ENCODE data around the gene DNAH8. TPM values are rescaled to one million over a fixed set of nuclear protein-coding genes. Genes with fewer than 3 reads are reported as not detected.

DNAH8 gene
- total and polyA plus RNA-seq, 2 donors, result 0.05 to 0.11 TPM

- Histone ChIP-seq H3K27ac (ENCODE audit: low read depth in 1 of 2, low read length in 1 of 2) (no peak overlapping the region), H3K27me3 (ENCODE audit: control insufficient read depth in 2 of 2, insufficient read depth in 1 of 2, low read length in 1 of 2) (peaks cover 0 to 11% of the 10 kb centered on the region in 2 donors), H3K4me3 (ENCODE audit: low read length in 2 of 2) (no peak overlapping the region), H3K36me3 (ENCODE audit: control insufficient read depth in 2 of 2, insufficient read depth in 2 of 2, low read length in 1 of 2) (no peaks in the 10 kb centered on the region), H3K4me1 (ENCODE audit: control insufficient read depth in 2 of 2, insufficient read depth in 2 of 2, low read length in 2 of 2) (no peaks in the 10 kb centered on the region), H3K9me3 (ENCODE audit: control insufficient read depth in 2 of 2, insufficient read depth in 1 of 2, low read length in 1 of 2) (no peaks in the 10 kb centered on the region)
- WGBS, result 93% methylated on average over 1 of the region's 1 CpG
- no peak for DNase-seq (ENCODE audit: low read depth in 6 of 9, low spot score in 9 of 9)
Observed at GRCh38 chr6:39003492-39003891, 288.4 kb downstream of the DNAH8 start.

GRCh38 chr6:39004801-39005200 lies 289.7 kb downstream of the DNAH8 start:
- peaks cover 0 to 9% of the 10 kb centered on the region in 2 donors for H3K27me3 ChIP-seq (ENCODE audit: control insufficient read depth in 2 of 2, insufficient read depth in 1 of 2, low read length in 1 of 2)
- H3K36me3 ChIP-seq (ENCODE audit: control insufficient read depth in 2 of 2, insufficient read depth in 2 of 2, low read length in 1 of 2), result no peaks in the 10 kb centered on the region
- no peak overlapping the region for H3K4me3 ChIP-seq (ENCODE audit: low read length in 2 of 2)
- DNase-seq (ENCODE audit: low read depth in 6 of 9, low spot score in 9 of 9), result no peak
- H3K9me3 ChIP-seq (ENCODE audit: control insufficient read depth in 2 of 2, insufficient read depth in 1 of 2, low read length in 1 of 2), result no peaks in the 10 kb centered on the region
- WGBS, result 88% methylated on average over 2 of the region's 2 CpGs
- H3K27ac ChIP-seq (ENCODE audit: low read depth in 1 of 2, low read length in 1 of 2), result no peak overlapping the region
- no peaks in the 10 kb centered on the region for H3K4me1 ChIP-seq (ENCODE audit: control insufficient read depth in 2 of 2, insufficient read depth in 2 of 2, low read length in 2 of 2)

DNA sequence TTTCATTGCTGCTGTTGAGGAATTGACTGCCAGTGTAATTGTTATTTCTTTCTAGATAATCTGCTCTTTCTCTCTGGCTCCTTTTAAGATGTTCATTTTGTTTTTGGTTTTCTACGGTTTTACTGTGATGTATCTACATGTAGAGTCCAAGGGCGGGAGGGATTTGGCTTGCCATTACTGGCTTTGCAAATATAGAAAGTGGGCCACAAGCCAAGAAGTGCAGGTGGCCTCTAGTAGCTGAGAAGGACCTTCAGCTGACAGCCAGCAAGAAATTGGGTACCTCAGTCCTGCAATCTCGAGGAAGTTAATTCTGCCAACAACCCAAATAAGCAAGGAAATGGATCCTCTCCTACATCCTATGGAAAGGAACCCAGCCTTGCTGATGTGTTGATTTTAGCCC lies 290.7 kb downstream of the DNAH8 start:
- WGBS, result 92% methylated on average over 3 of the region's 3 CpGs
- no peaks in the 10 kb centered on the region for H3K36me3 ChIP-seq (ENCODE audit: control insufficient read depth in 2 of 2, insufficient read depth in 2 of 2, low read length in 1 of 2)
- no peak overlapping the region for H3K4me3 ChIP-seq (ENCODE audit: low read length in 2 of 2)
- no peak overlapping the region for H3K27ac ChIP-seq (ENCODE audit: low read depth in 1 of 2, low read length in 1 of 2)
- no peak for DNase-seq (ENCODE audit: low read depth in 6 of 9, low spot score in 9 of 9)
- no peaks in the 10 kb centered on the region for H3K4me1 ChIP-seq (ENCODE audit: control insufficient read depth in 2 of 2, insufficient read depth in 2 of 2, low read length in 2 of 2)
- H3K9me3 ChIP-seq (ENCODE audit: control insufficient read depth in 2 of 2, insufficient read depth in 1 of 2, low read length in 1 of 2), result no peaks in the 10 kb centered on the region
- H3K27me3 ChIP-seq (ENCODE audit: control insufficient read depth in 2 of 2, insufficient read depth in 1 of 2, low read length in 1 of 2), result peaks cover 0 to 6% of the 10 kb centered on the region in 2 donors

DNA sequence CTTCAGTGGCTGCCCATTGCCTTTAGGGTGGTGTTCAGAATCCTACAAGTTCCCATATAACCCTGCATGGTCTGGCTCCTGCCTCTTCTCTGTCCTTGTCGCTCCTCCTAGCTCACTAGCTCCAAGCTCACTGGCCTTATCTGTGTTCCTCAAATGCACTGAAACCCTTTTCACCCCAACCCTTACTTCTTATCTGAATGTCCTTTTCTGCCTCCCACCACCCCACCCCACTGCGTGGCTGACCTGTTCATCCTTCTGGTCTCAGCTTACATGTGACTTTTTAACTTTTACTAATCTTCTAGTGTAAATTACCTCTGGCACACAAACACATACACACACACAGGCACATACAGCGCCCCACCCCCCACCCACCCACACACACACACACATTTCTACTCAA lies 292.5 kb downstream of the DNAH8 start:
- no peak overlapping the region for H3K27ac ChIP-seq (ENCODE audit: low read depth in 1 of 2, low read length in 1 of 2)
- no peaks in the 10 kb centered on the region for H3K9me3 ChIP-seq (ENCODE audit: control insufficient read depth in 2 of 2, insufficient read depth in 1 of 2, low read length in 1 of 2)
- peaks cover 0 to 3% of the 10 kb centered on the region in 2 donors for H3K27me3 ChIP-seq (ENCODE audit: control insufficient read depth in 2 of 2, insufficient read depth in 1 of 2, low read length in 1 of 2)
- 84% methylated on average over 3 of the region's 3 CpGs for WGBS
- H3K4me3 ChIP-seq (ENCODE audit: low read length in 2 of 2), result no peak overlapping the region
- H3K4me1 ChIP-seq (ENCODE audit: control insufficient read depth in 2 of 2, insufficient read depth in 2 of 2, low read length in 2 of 2), result no peaks in the 10 kb centered on the region
- no peaks in the 10 kb centered on the region for H3K36me3 ChIP-seq (ENCODE audit: control insufficient read depth in 2 of 2, insufficient read depth in 2 of 2, low read length in 1 of 2)
- DNase-seq (ENCODE audit: low read depth in 6 of 9, low spot score in 9 of 9), result no peak

DNA sequence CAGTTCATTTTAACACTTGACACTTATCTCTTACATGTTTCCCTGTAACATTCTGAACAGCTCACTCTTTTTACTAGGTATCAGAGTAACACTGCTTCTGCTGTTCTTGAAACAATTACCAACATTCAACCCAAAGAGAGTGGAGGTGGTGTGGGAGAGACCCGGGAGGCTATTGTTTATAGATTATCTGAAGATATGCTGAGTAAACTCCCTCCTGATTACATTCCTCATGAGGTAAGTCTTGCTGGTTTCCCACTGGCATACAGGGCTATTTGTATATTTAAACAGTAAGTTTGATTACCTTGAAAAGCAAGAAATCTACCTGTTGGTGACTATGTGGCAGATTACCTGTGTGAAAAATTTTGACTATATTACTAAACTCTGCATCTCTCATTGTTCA lies 293.6 kb downstream of the DNAH8 start:
- Histone ChIP-seq H3K27ac (ENCODE audit: low read depth in 1 of 2, low read length in 1 of 2) (no peak overlapping the region), H3K4me3 (ENCODE audit: low read length in 2 of 2) (no peak overlapping the region), H3K9me3 (ENCODE audit: control insufficient read depth in 2 of 2, insufficient read depth in 1 of 2, low read length in 1 of 2) (no peaks in the 10 kb centered on the region), H3K4me1 (ENCODE audit: control insufficient read depth in 2 of 2, insufficient read depth in 2 of 2, low read length in 2 of 2) (no peaks in the 10 kb centered on the region), H3K27me3 (ENCODE audit: control insufficient read depth in 2 of 2, insufficient read depth in 1 of 2, low read length in 1 of 2) (peaks cover 0 to 3% of the 10 kb centered on the region in 2 donors), H3K36me3 (ENCODE audit: control insufficient read depth in 2 of 2, insufficient read depth in 2 of 2, low read length in 1 of 2) (no peaks in the 10 kb centered on the region)
- DNase-seq (ENCODE audit: low read depth in 6 of 9, low spot score in 9 of 9), result no peak
- WGBS, result 31% methylated on average over 1 of the region's 1 CpG

- Histone ChIP-seq H3K9me3 (ENCODE audit: control insufficient read depth in 2 of 2, insufficient read depth in 1 of 2, low read length in 1 of 2) (no peaks in the 10 kb centered on the region), H3K4me1 (ENCODE audit: control insufficient read depth in 2 of 2, insufficient read depth in 2 of 2, low read length in 2 of 2) (no peaks in the 10 kb centered on the region), H3K36me3 (ENCODE audit: control insufficient read depth in 2 of 2, insufficient read depth in 2 of 2, low read length in 1 of 2) (no peaks in the 10 kb centered on the region), H3K27me3 (ENCODE audit: control insufficient read depth in 2 of 2, insufficient read depth in 1 of 2, low read length in 1 of 2) (peaks cover 0 to 3% of the 10 kb centered on the region in 2 donors), H3K4me3 (ENCODE audit: low read length in 2 of 2) (no peak overlapping the region), H3K27ac (ENCODE audit: low read depth in 1 of 2, low read length in 1 of 2) (no peak overlapping the region)
- 0% methylated on average over 1 of the region's 1 CpG for WGBS
- no peak for DNase-seq (ENCODE audit: low read depth in 6 of 9, low spot score in 9 of 9)
Observed at GRCh38 chr6:39009476-39009875, 294.4 kb downstream of the DNAH8 start.

- Histone ChIP-seq H3K36me3 (ENCODE audit: control insufficient read depth in 2 of 2, insufficient read depth in 2 of 2, low read length in 1 of 2) (no peaks in the 10 kb centered on the region), H3K27me3 (ENCODE audit: control insufficient read depth in 2 of 2, insufficient read depth in 1 of 2, low read length in 1 of 2) (peaks cover 0 to 4% of the 10 kb centered on the region in 2 donors), H3K4me3 (ENCODE audit: low read length in 2 of 2) (no peak overlapping the region), H3K27ac (ENCODE audit: low read depth in 1 of 2, low read length in 1 of 2) (no peak overlapping the region), H3K9me3 (ENCODE audit: control insufficient read depth in 2 of 2, insufficient read depth in 1 of 2, low read length in 1 of 2) (no peaks in the 10 kb centered on the region), H3K4me1 (ENCODE audit: control insufficient read depth in 2 of 2, insufficient read depth in 2 of 2, low read length in 2 of 2) (no peaks in the 10 kb centered on the region)
- 96% methylated on average over 7 of the region's 7 CpGs for WGBS
- no peak for DNase-seq (ENCODE audit: low read depth in 6 of 9, low spot score in 9 of 9)
Observed at GRCh38 chr6:39016839-39017546, 301.9 kb downstream of the DNAH8 start.

DNA sequence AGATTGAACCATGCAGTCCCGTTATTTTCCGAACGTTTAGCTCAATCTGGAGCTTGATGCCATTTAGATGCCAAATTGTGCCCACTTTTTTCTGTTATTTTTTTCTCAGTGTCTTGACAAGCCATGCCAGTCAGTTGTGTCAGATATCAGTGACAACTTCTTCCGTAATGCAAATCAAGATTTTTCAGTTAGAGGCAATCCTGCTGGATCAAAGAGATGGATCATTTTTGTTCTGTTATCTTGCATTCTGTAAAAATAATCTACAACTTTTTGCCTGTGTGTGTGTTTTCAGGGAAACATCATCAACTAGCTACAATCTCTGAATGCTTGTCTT lies 302.4 kb downstream of the DNAH8 start:
- Histone ChIP-seq H3K4me3 (ENCODE audit: low read length in 2 of 2) (no peak overlapping the region), H3K9me3 (ENCODE audit: control insufficient read depth in 2 of 2, insufficient read depth in 1 of 2, low read length in 1 of 2) (no peaks in the 10 kb centered on the region), H3K36me3 (ENCODE audit: control insufficient read depth in 2 of 2, insufficient read depth in 2 of 2, low read length in 1 of 2) (no peaks in the 10 kb centered on the region), H3K27me3 (ENCODE audit: control insufficient read depth in 2 of 2, insufficient read depth in 1 of 2, low read length in 1 of 2) (peaks cover 0 to 8% of the 10 kb centered on the region in 2 donors), H3K27ac (ENCODE audit: low read depth in 1 of 2, low read length in 1 of 2) (no peak overlapping the region), H3K4me1 (ENCODE audit: control insufficient read depth in 2 of 2, insufficient read depth in 2 of 2, low read length in 2 of 2) (no peaks in the 10 kb centered on the region)
- no peak for DNase-seq (ENCODE audit: low read depth in 6 of 9, low spot score in 9 of 9)
- 74% methylated on average over 4 of the region's 4 CpGs for WGBS

DNA sequence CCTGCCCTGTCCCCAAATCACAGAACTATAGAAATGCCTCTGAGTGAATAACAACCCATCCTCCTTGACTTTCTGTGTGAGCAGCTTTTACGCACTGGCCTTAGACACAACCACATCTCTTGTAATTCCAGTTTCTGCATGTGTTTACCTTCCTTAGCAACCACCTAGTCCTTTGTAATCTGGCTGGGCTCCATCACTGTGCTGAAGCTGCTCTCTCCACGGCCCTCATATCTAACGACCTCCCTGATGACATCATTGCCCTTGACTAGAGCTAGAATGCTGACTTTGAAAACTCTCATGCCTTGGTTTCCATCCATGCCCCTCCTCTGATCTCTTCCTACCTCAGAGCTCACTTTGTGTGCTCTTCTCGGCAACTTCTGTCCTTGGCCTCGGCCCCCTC lies 303.0 kb downstream of the DNAH8 start:
- DNase-seq (ENCODE audit: low read depth in 6 of 9, low spot score in 9 of 9), result no peak
- WGBS, result 89% methylated on average over 5 of the region's 5 CpGs
- peaks cover 0 to 9% of the 10 kb centered on the region in 2 donors for H3K27me3 ChIP-seq (ENCODE audit: control insufficient read depth in 2 of 2, insufficient read depth in 1 of 2, low read length in 1 of 2)
- no peaks in the 10 kb centered on the region for H3K9me3 ChIP-seq (ENCODE audit: control insufficient read depth in 2 of 2, insufficient read depth in 1 of 2, low read length in 1 of 2)
- no peak overlapping the region for H3K4me3 ChIP-seq (ENCODE audit: low read length in 2 of 2)
- no peaks in the 10 kb centered on the region for H3K4me1 ChIP-seq (ENCODE audit: control insufficient read depth in 2 of 2, insufficient read depth in 2 of 2, low read length in 2 of 2)
- no peak overlapping the region for H3K27ac ChIP-seq (ENCODE audit: low read depth in 1 of 2, low read length in 1 of 2)
- H3K36me3 ChIP-seq (ENCODE audit: control insufficient read depth in 2 of 2, insufficient read depth in 2 of 2, low read length in 1 of 2), result no peaks in the 10 kb centered on the region

All from thymus (tissue), 11 donors.